Measurements from ENCODE around the gene MARK4. TPM values are rescaled to one million over a fixed set of nuclear protein-coding genes. Genes with fewer than 3 reads are reported as not detected.
"Not testable (repeated sequence)": the region's sequence is repeated elsewhere in the genome, so short reads cannot be mapped to it uniquely, and the experiment has no call there.

Gene MARK4
- total and polyA plus RNA-seq, 2 experiments from 2014 or later, result 14.8 to 23.0 TPM

DNA sequence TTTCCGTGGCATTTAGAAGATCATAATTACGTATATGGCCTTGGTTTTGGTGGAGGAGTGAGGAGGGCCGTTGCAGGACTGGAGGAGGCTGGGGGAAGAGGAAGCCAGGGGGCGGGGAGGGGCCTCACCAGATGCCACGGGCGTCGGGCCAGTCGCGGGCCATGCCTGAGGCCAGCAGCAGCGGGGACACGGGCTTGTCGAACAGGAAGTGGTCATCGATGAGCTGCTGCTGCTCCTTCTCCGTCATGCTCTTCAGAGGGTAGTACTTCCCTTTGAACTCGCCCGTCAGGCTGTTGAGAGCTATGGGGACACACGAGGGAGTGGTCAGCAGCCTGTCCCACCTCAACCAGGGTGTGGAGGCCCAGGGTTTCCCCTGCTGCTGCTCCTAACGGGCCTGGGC is 60.5 kb downstream of the MARK4 start:
- no peak overlapping the region for H2AFZ ChIP-seq

DNA sequence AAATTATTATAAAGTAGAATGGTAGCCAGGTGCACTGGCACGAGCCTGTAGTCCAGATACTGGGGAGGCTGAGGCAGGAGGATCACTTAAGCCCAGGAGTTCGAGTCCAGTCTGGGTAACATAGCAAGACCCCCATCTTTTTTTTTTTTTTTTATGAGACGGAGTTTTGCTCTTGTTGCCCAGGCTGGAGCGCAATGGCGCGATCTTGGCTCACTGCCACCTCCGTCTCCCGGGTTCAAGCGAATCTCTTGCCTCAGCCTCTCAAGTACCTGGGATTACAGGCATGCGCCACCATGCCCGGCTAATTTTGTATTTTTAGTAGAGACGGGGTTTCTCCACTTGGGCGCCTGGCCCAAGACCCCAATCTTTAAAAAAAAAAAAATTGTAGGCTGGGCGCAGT is 61.2 kb downstream of the MARK4 start:
- H3K4me2 ChIP-seq; H3K9me2 ChIP-seq (replicated peaks; ENCODE audit: insufficient read depth); H3K4me1 ChIP-seq (ENCODE audit: insufficient read depth); H3K4me3 ChIP-seq; DNase-seq (ENCODE audit: low spot score); H3K27ac ChIP-seq; H3K9me3 ChIP-seq (ENCODE audit: low read depth); H2AFZ ChIP-seq; H3K79me2 ChIP-seq; H3K36me3 ChIP-seq (replicated peaks; ENCODE audit: insufficient read depth, low read depth); H4K20me1 ChIP-seq (ENCODE audit: insufficient read depth, poor library complexity, severe bottlenecking): not testable (repeated sequence)
- H3K27me3 ChIP-seq, result peaks cover 18% of the 10 kb centered on the region
- WGBS (ENCODE audit: low lambda C conversion rate, missing lambda C conversion rate), result 95% methylated on average over 14 of the region's 14 CpGs

More for the DNA sequence above, 60.5 kb downstream of the MARK4 start:
- no peak overlapping the region for H3K4me2 ChIP-seq
- H3K4me3 ChIP-seq, result no peak overlapping the region
- peaks cover 18% of the 10 kb centered on the region for H3K27me3 ChIP-seq
- 70% methylated on average over 10 of the region's 18 CpGs for WGBS (ENCODE audit: low lambda C conversion rate, missing lambda C conversion rate)
- no peaks in the 10 kb centered on the region for H3K9me3 ChIP-seq (ENCODE audit: low read depth)
- H3K4me1 ChIP-seq (ENCODE audit: insufficient read depth), result no peaks in the 10 kb centered on the region
- H3K79me2 ChIP-seq, result no peaks in the 10 kb centered on the region
- TF ChIP-seq, protein P1, sequence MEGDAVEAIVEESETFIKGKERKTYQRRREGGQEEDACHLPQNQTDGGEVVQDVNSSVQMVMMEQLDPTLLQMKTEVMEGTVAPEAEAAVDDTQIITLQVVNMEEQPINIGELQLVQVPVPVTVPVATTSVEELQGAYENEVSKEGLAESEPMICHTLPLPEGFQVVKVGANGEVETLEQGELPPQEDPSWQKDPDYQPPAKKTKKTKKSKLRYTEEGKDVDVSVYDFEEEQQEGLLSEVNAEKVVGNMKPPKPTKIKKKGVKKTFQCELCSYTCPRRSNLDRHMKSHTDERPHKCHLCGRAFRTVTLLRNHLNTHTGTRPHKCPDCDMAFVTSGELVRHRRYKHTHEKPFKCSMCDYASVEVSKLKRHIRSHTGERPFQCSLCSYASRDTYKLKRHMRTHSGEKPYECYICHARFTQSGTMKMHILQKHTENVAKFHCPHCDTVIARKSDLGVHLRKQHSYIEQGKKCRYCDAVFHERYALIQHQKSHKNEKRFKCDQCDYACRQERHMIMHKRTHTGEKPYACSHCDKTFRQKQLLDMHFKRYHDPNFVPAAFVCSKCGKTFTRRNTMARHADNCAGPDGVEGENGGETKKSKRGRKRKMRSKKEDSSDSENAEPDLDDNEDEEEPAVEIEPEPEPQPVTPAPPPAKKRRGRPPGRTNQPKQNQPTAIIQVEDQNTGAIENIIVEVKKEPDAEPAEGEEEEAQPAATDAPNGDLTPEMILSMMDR (IDR thresholded peaks at IDR 0.05; ENCODE audit: poor library complexity), result no peak
- TF ChIP-seq EZH2phosphoT487 (IDR thresholded peaks at IDR 0.05; ENCODE audit: low read depth, severe bottlenecking, unreplicated experiment), result no peak
- TF ChIP-seq EZH2 (IDR thresholded peaks at IDR 0.05; ENCODE audit: borderline replicate concordance), result no peak
- no peaks in the 10 kb centered on the region for H3K9me2 ChIP-seq (replicated peaks; ENCODE audit: insufficient read depth)
- H4K20me1 ChIP-seq (ENCODE audit: insufficient read depth, poor library complexity, severe bottlenecking), result no peaks in the 10 kb centered on the region
- H3K27ac ChIP-seq, result no peak overlapping the region
- H3K36me3 ChIP-seq (replicated peaks; ENCODE audit: insufficient read depth, low read depth), result no peaks in the 10 kb centered on the region
- no peak for DNase-seq (ENCODE audit: low spot score)

DNA sequence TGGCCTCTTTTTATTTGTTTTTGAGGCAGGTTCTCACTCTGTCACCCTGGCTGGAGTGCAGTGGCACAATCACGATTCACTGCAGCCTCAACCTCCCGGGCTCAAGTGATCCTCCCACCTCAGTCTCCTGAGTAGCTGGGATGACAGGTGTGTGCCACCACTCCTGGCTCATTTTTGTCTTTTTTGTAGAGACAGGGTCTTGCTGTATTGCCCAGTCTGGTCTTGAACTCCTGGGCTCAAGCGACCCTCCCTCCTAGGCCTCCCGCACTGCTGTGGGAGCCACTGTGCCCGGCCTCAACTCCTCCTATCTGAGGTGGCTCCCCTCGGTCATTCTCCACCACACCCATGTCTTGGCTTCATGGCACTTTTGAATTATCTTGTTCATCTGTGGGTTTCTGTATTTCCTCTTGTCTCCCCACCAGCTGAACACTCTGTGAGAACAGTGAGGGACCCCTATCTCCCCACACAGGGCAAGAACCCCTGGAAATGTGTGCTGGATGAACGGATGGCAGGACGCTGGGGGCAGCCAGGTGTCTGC is 63.7 kb downstream of the MARK4 start:
- Histone ChIP-seq H3K4me3 (no peak overlapping the region), H3K9me2 (replicated peaks; ENCODE audit: insufficient read depth) (no peaks in the 10 kb centered on the region), H3K9me3 (ENCODE audit: low read depth) (no peaks in the 10 kb centered on the region), H3K4me2 (no peak overlapping the region), H3K27me3 (peaks cover 18% of the 10 kb centered on the region), H2AFZ (no peak overlapping the region), H3K79me2 (no peaks in the 10 kb centered on the region), H3K36me3 (replicated peaks; ENCODE audit: insufficient read depth, low read depth) (no peaks in the 10 kb centered on the region), H3K4me1 (ENCODE audit: insufficient read depth) (no peaks in the 10 kb centered on the region), H4K20me1 (ENCODE audit: insufficient read depth, poor library complexity, severe bottlenecking) (no peaks in the 10 kb centered on the region), H3K27ac (no peak overlapping the region)
- TF ChIP-seq EZH2 (IDR thresholded peaks at IDR 0.05; ENCODE audit: borderline replicate concordance) (no peak), EZH2phosphoT487 (IDR thresholded peaks at IDR 0.05; ENCODE audit: low read depth, severe bottlenecking, unreplicated experiment) (no peak)
- TF ChIP-seq, protein P1 (IDR thresholded peaks at IDR 0.05; ENCODE audit: poor library complexity), result no peak
- WGBS (ENCODE audit: low lambda C conversion rate, missing lambda C conversion rate), result 82% methylated on average over 8 of the region's 8 CpGs
- no peak for DNase-seq (ENCODE audit: low spot score)

DNA sequence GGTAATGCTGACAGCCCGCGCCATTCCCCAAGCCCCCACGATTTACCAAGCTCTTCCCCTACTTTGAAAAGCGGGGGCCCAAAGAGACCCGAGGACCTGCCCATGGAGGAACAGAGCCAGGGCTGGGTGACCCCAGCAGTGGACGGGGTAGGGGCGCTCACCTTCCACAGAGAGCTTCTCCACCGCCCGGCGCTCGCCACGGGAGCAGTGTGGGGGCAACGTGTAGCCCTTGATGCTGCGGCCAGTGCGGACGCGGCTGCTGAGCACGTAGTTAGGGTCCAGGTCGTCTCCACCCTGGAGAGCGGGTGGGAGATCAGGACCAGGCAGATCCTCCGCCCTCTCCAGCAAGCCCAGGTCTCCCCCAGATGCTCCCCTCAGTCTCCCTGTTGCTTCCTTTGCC is 64.2 kb downstream of the MARK4 start:
- H3K4me2 ChIP-seq, result no peak overlapping the region
- H3K9me2 ChIP-seq (replicated peaks; ENCODE audit: insufficient read depth), result no peaks in the 10 kb centered on the region
- H3K27ac ChIP-seq, result no peak overlapping the region
- H3K9me3 ChIP-seq (ENCODE audit: low read depth), result no peaks in the 10 kb centered on the region
- no peaks in the 10 kb centered on the region for H4K20me1 ChIP-seq (ENCODE audit: insufficient read depth, poor library complexity, severe bottlenecking)
- H3K79me2 ChIP-seq, result no peaks in the 10 kb centered on the region
- H3K4me1 ChIP-seq (ENCODE audit: insufficient read depth), result no peaks in the 10 kb centered on the region
- H3K27me3 ChIP-seq, result peaks cover 18% of the 10 kb centered on the region
- 72% methylated on average over 21 of the region's 21 CpGs for WGBS (ENCODE audit: low lambda C conversion rate, missing lambda C conversion rate)
- H3K36me3 ChIP-seq (replicated peaks; ENCODE audit: insufficient read depth, low read depth), result no peaks in the 10 kb centered on the region
- no peak for DNase-seq (ENCODE audit: low spot score)
- H2AFZ ChIP-seq, result no peak overlapping the region
- no peak overlapping the region for H3K4me3 ChIP-seq
- TF ChIP-seq, protein P1 (IDR thresholded peaks at IDR 0.05; ENCODE audit: poor library complexity), result no peak
- TF ChIP-seq EZH2 (IDR thresholded peaks at IDR 0.05; ENCODE audit: borderline replicate concordance) (no peak), EZH2phosphoT487 (IDR thresholded peaks at IDR 0.05; ENCODE audit: low read depth, severe bottlenecking, unreplicated experiment) (no peak)

Data from hepatocyte (in vitro differentiated cells).